GM12878 (cell line): ENCODE data around the gene COL13A1. TPM values are rescaled to one million over a fixed set of nuclear protein-coding genes. Genes with fewer than 3 reads are reported as not detected.

Source experiments
- ATAC-seq: fragments of 200-7000 bp; cut with Tn5 transposase; 3 replicates; pipeline ENCODE4 v1.9.1; 2020; ENCODE audit warnings: mild to moderate bottlenecking, moderate library complexity
- BruUV-seq: library from RNA; stranded (reverse); fragments of 400-500 nt; replicated peaks from 2 replicates; lab custom pipeline; 2021; lab: Mats Ljungman, UMichigan
- CTCF ChIA-PET: fragments of 300-600 bp; sonication (Branson Sonifier 250); formaldehyde crosslinking; extraction: SDS; loops from one replicate; lab custom pipeline; 2021; ENCODE audit warnings: inconsistent platforms; lab: Yijun Ruan, JAX
- POLR2A ChIA-PET: fragments of 350-600 bp; formaldehyde crosslinking; extraction: SDS; loops from one replicate; lab custom pipeline; 2021; ENCODE audit warnings: inconsistent platforms; lab: Charles Lee
- RAD21 ChIA-PET: fragments of 300-600 bp; sonication (Branson Sonifier 250); formaldehyde crosslinking; loops from one replicate; lab custom pipeline; 2023; ENCODE audit warnings: antibody characterized with exemption; ENCODE audit not compliant: unreplicated experiment; lab: Charles Lee
- SMC1A ChIA-PET: fragments of 300-600 bp; sonication (Branson Sonifier 250); formaldehyde crosslinking; loops from one replicate; lab custom pipeline; 2023; ENCODE audit not compliant: unreplicated experiment, uncharacterized antibody; lab: Charles Lee
- DNase-seq: peaks from one replicate; pipeline ENCODE4 v3.0.0-alpha.2; 2011; ENCODE audit warnings: low read depth, low spot score
- FAIRE-seq: peaks from 3 replicates; lab custom pipeline; 2011; peaks lifted over from hg19 to GRCh38; lab: Jason Lieb, UNC
- H2AFZ ChIP-seq: 2 replicates; pipeline ENCODE4 v1.6.0; 2011; ENCODE audit warnings: low read depth, low read length, control low read depth; ENCODE audit not compliant: control insufficient read depth
- H3K27ac ChIP-seq: 2 replicates; pipeline ENCODE4 v1.5.1; 2011; ENCODE audit warnings: control low read depth; ENCODE audit not compliant: control insufficient read depth, insufficient read depth
- H3K27me3 ChIP-seq, 2 experiments: replicated peaks in 1 of 2; 2 replicates each; pipeline versions ENCODE4 v1.6.0 to v1.6.1; 2011; ENCODE audit warnings: low read length in 1 of 2; ENCODE audit not compliant: control insufficient read depth in 2 of 2, insufficient read depth in 2 of 2
- H3K36me3 ChIP-seq, 2 experiments: 2 replicates each; pipeline ENCODE4 v1.5.1; 2011; ENCODE audit warnings: low read length in 1 of 2; ENCODE audit not compliant: control insufficient read depth in 2 of 2, insufficient read depth in 2 of 2
- H3K4me1 ChIP-seq: 2 replicates; pipeline ENCODE4 v1.6.1; 2011; ENCODE audit warnings: mild to moderate bottlenecking, low read length, moderate library complexity, mixed read lengths; ENCODE audit not compliant: control insufficient read depth, insufficient read depth
- H3K4me2 ChIP-seq: 2 replicates; pipeline ENCODE4 v1.6.0; 2011; ENCODE audit warnings: control low read depth; ENCODE audit not compliant: control insufficient read depth, insufficient read depth
- H3K4me3 ChIP-seq: fragments of 200-600 bp; sonication (generic); 2 replicates; pipeline ENCODE4 v1.5.1; 2016
- H3K79me2 ChIP-seq: 2 replicates; pipeline ENCODE4 v1.6.0; 2011; ENCODE audit warnings: low read length; ENCODE audit not compliant: control insufficient read depth, insufficient read depth
- H3K9ac ChIP-seq: 2 replicates; pipeline ENCODE4 v1.8.0; 2011; ENCODE audit warnings: low read length, control low read depth, mixed read lengths; ENCODE audit not compliant: control insufficient read depth, insufficient read depth
- H3K9me3 ChIP-seq: replicated peaks from 3 replicates; pipeline ENCODE4 v1.5.1; 2011; ENCODE audit warnings: mild to moderate bottlenecking, low read length; ENCODE audit not compliant: control insufficient read depth, insufficient read depth
- H4K20me1 ChIP-seq: 2 replicates; pipeline ENCODE4 v1.6.0; 2011; ENCODE audit not compliant: control insufficient read depth, insufficient read depth
- ATF3 ChIP-seq: IDR thresholded peaks from 2 replicates; pipeline ENCODE4 v1.6.1; 2011; ENCODE audit warnings: low read depth, mild to moderate bottlenecking, low read length, moderate library complexity, borderline replicate concordance; ENCODE audit errors: extremely low read depth
- ATF7 ChIP-seq: fragments of 450-650 bp; IDR thresholded peaks from 2 replicates; pipeline ENCODE4 v1.6.1; 2016; ENCODE audit warnings: low read depth, mild to moderate bottlenecking
- CBX5 ChIP-seq: sonication (generic); IDR thresholded peaks from 2 replicates; pipeline ENCODE4 v1.6.1; 2016; ENCODE audit warnings: low read depth, moderate library complexity, mild to moderate bottlenecking, inconsistent platforms
- IRF4 ChIP-seq: IDR thresholded peaks from 2 replicates; pipeline ENCODE4 v1.6.1; 2011; ENCODE audit warnings: low read depth, low read length
- JUNB ChIP-seq: IDR thresholded peaks from 2 replicates; pipeline ENCODE4 v1.6.1; 2016; ENCODE audit warnings: antibody characterized with exemption, mild to moderate bottlenecking
- NBN ChIP-seq: fragments of 450-650 bp; IDR thresholded peaks from 2 replicates; pipeline ENCODE4 v1.6.1; 2016
- NFIC ChIP-seq: IDR thresholded peaks from 2 replicates; pipeline ENCODE4 v1.6.1; 2012; ENCODE audit warnings: low read depth, mild to moderate bottlenecking, inconsistent platforms, low read length, moderate library complexity
- NR2C2 ChIP-seq: IDR thresholded peaks from 2 replicates; pipeline ENCODE4 v1.6.1; 2011; ENCODE audit warnings: borderline replicate concordance, low read depth; ENCODE audit not compliant: control insufficient read depth, insufficient read length
- NR2F1 ChIP-seq: fragments of 450-650 bp; conservative IDR thresholded peaks from 2 replicates; pipeline ENCODE4 v1.6.1; 2017; ENCODE audit warnings: mild to moderate bottlenecking
- RAD21 ChIP-seq: IDR thresholded peaks from 2 replicates; pipeline ENCODE4 v1.6.1; 2011; ENCODE audit warnings: mild to moderate bottlenecking, low read depth, low read length, moderate library complexity; ENCODE audit not compliant: insufficient read depth
- RELA ChIP-seq: fragments of 450-650 bp; IDR thresholded peaks from 2 replicates; pipeline ENCODE4 v1.8.0; 2014; ENCODE audit warnings: borderline replicate concordance; ENCODE audit not compliant: partially characterized antibody
- SMARCA5 ChIP-seq: fragments of 450-650 bp; IDR thresholded peaks from 2 replicates; pipeline ENCODE4 v1.6.1; 2017; ENCODE audit warnings: mild to moderate bottlenecking
- SMC3 ChIP-seq: IDR thresholded peaks from 2 replicates; pipeline ENCODE4 v1.6.1; 2011; ENCODE audit warnings: low read length, improper control_type of control experiment, borderline replicate concordance
- STAT3 ChIP-seq: IDR thresholded peaks from 2 replicates; pipeline ENCODE4 v1.6.1; 2011; ENCODE audit warnings: low read depth, low read length, improper control_type of control experiment
- WGBS: methylation state at CpG from one replicate; pipeline ENCODE4 v1.1.6; 2016; ENCODE audit warnings: low lambda C conversion rate; ENCODE audit not compliant: insufficient replicate concordance, insufficient coverage; ENCODE audit errors: missing lambda C conversion rate; 5-methylcytosine and 5-hydroxymethylcytosine counted together
- in situ Hi-C: fragments of 300-500 bp; cut with MboI; formaldehyde crosslinking; loops from 9 replicates; pipeline ENCODE4 v1.14.3; 2018; ENCODE audit warnings: mixed read lengths
- intact Hi-C: fragments of 100-400 bp; cut with micrococcal nuclease; formaldehyde crosslinking; loops from one replicate; pipeline ENCODE4 v1.14.2; 2022; ENCODE audit not compliant: unreplicated experiment
- polyA plus RNA-seq, 11 experiments: library from polyadenylated mRNA; depleted of rRNA in 4 of 11; unstranded in 6 of 11; stranded (reverse) in 5 of 11; fragments of >200 nt; fragmentation: Nextera tagmentation in 4 of 11; fragmentation: Illumina TruSeq in 1 of 11; extraction: Ambion mirVana in 4 of 11; extraction: Trizol in 1 of 11; gene quantifications; 1 replicate in 1 of 11; 2 replicates in 10 of 11; pipeline versions ENCODE4 v1.2.1 to v1.2.3, GENCODE V29; 2011 to 2016; ENCODE audit warnings: inconsistent platforms in 2 of 11, missing spikeins in 2 of 11, low read depth in 1 of 11
- total RNA-seq, 4 experiments: library from RNA; depleted of rRNA in 3 of 4; stranded (reverse); fragments of >200 nt in 3 of 4; fragmentation: Illumina TruSeq in 1 of 4; extraction: Trizol in 1 of 4; gene quantifications; 2 replicates each; pipeline versions ENCODE4 v1.2.1 to v1.2.3, GENCODE V29; 2013 to 2021
- TF ChIP-seq, protein P1 (sequence below): fragments of 450-650 bp; IDR thresholded peaks from 2 replicates; pipeline ENCODE4 v1.6.1; 2016; ENCODE audit warnings: mild to moderate bottlenecking

COL13A1 gene
- total and polyA plus RNA-seq, 10 of the 15 experiments (the other 5 are each of a cell fraction or from before 2014, with no cell fraction given): 0.03 to 0.15 (median 0.05) TPM; not detected in 7

- in situ Hi-C loops (no loop called here), intact Hi-C loops (no loop called here)
- 9% methylated on average over 3 of the region's 3 CpGs for WGBS
- no peak for ATAC-seq
- no TSS peak for BruUV-seq
- Histone ChIP-seq H4K20me1 (no peaks in the 10 kb centered on the region), H3K79me2 (no peaks in the 10 kb centered on the region), H3K4me2 (no peak overlapping the region), H3K4me1 (no peaks in the 10 kb centered on the region), H3K9ac (no peak overlapping the region), H3K27me3 (peaks cover 3 to 5% of the 10 kb centered on the region in 2 experiments; a peak in 2 of 4 replicates), H3K27ac (no peak overlapping the region), H3K36me3 (no peaks in the 10 kb centered on the region), H2AFZ (no peak overlapping the region), H3K4me3 (no peak overlapping the region), H3K9me3 (no peaks in the 10 kb centered on the region)
- FAIRE-seq: no peak
- ChIA-PET SMC1A (no interaction called here), POLR2A (no interaction called here), CTCF (interaction anchor here (0.7 to 2.0 kb wide), 5 partner anchors 10 to 176 kb away, joined by 3 to 7 read pairs (median 4); partner anchors contain the start of gene TYSND1), RAD21 (interaction anchor here (0.8 kb wide), 1 partner anchor 177 kb away, joined by 3 read pairs; the partner anchor contains the start of gene TYSND1)
- TF ChIP-seq SMARCA5 (no peak), RAD21 (no peak), SMC3 (no peak), IRF4 (no peak), NR2C2 (no peak), NBN (no peak), RELA (no peak), ATF7 (no peak), CBX5 (no peak), ATF3 (no peak), STAT3 (no peak), JUNB (no peak), NR2F1 (no peak), NFIC (no peak)
- TF ChIP-seq, protein P1, sequence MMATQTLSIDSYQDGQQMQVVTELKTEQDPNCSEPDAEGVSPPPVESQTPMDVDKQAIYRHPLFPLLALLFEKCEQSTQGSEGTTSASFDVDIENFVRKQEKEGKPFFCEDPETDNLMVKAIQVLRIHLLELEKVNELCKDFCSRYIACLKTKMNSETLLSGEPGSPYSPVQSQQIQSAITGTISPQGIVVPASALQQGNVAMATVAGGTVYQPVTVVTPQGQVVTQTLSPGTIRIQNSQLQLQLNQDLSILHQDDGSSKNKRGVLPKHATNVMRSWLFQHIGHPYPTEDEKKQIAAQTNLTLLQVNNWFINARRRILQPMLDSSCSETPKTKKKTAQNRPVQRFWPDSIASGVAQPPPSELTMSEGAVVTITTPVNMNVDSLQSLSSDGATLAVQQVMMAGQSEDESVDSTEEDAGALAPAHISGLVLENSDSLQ: no peak
- DNase-seq: no peak
Observed at GRCh38 chr10:69969977-69970376, 168.3 kb downstream of the COL13A1 start.
